ENCODE results near the gene SARDH. TPM values are rescaled to one million over a fixed set of nuclear protein-coding genes. Genes with fewer than 3 reads are reported as not detected.

Gene SARDH
- total and polyA plus RNA-seq, 2 of the 13 experiments (the other 11 are each of a cell fraction or from before 2014, with no cell fraction given): 11.6 to 34.9 TPM

- TF ChIP-seq ZNF547 (CRISPR knock-in tag; IDR thresholded peaks at IDR 0.05) (no peak), MTA3 (CRISPR knock-in tag; IDR thresholded peaks at IDR 0.05) (no peak), ZNF776 (CRISPR knock-in tag; IDR thresholded peaks at IDR 0.05) (0 out of 2 replicates have a peak, but pooled peaks have one; percentile 18), SAFB2 (CRISPR knock-in tag; IDR thresholded peaks at IDR 0.05; ENCODE audit: borderline replicate concordance, low read depth) (peak; percentile 23; the same call in 1 of the 2 replicates), ZBTB42 (CRISPR knock-in tag; IDR thresholded peaks at IDR 0.05) (no peak), ZNF709 (CRISPR knock-in tag; IDR thresholded peaks at IDR 0.05) (no peak), MYPOP (CRISPR knock-in tag; IDR thresholded peaks at IDR 0.05) (peak; percentile 76; the same call in 1 of the 2 replicates), MXI1 (IDR thresholded peaks at IDR 0.05; ENCODE audit: borderline replicate concordance, low read depth, low read length) (peak; percentile 69; the same call in 1 of the 3 replicates), RFX1 (IDR thresholded peaks at IDR 0.05) (no peak), PLRG1 (conservative IDR thresholded peaks at IDR 0.05) (no peak), ZNF460 (CRISPR knock-in tag; IDR thresholded peaks at IDR 0.05; ENCODE audit: borderline replicate concordance) (peak; percentile 86), ZNF546 (CRISPR knock-in tag; conservative IDR thresholded peaks at IDR 0.05) (no peak), ZSCAN29 (CRISPR knock-in tag; conservative IDR thresholded peaks at IDR 0.05) (no peak; the same call in 1 of the 2 replicates), ETV6 (CRISPR knock-in tag; conservative IDR thresholded peaks at IDR 0.05) (no peak), NR2F2 (IDR thresholded peaks at IDR 0.05; ENCODE audit: borderline replicate concordance, low read depth) (peak; percentile 12; the same call in 1 of the 2 replicates), FOXA1 (IDR thresholded peaks at IDR 0.05) (no peak), FOXA1 (CRISPR knock-in tag; IDR thresholded peaks at IDR 0.05) (peak; percentile 67), ZBTB3 (CRISPR knock-in tag; IDR thresholded peaks at IDR 0.05; ENCODE audit: borderline replicate concordance, low read depth) (no peak), ATF5 (CRISPR knock-in tag; IDR thresholded peaks at IDR 0.05; ENCODE audit: low read depth) (no peak), ZNF788 (CRISPR knock-in tag; IDR thresholded peaks at IDR 0.05; ENCODE audit: borderline replicate concordance) (peak; percentile 65; the same call in 1 of the 2 replicates), ZNF766 (CRISPR knock-in tag; IDR thresholded peaks at IDR 0.05; ENCODE audit: borderline replicate concordance) (peak; percentile 38; the same call in 1 of the 2 replicates), ZNF225 (CRISPR knock-in tag; IDR thresholded peaks at IDR 0.05) (no peak), GLI4 (CRISPR knock-in tag; IDR thresholded peaks at IDR 0.05; ENCODE audit: borderline replicate concordance) (0 out of 2 replicates have a peak, but pooled peaks have one; percentile 51), FOSL2 (CRISPR knock-in tag; IDR thresholded peaks at IDR 0.05) (peak; percentile 100), NRL (CRISPR knock-in tag; IDR thresholded peaks at IDR 0.05; ENCODE audit: borderline replicate concordance) (no peak; the same call in 1 of the 2 replicates), SPEN (CRISPR knock-in tag; IDR thresholded peaks at IDR 0.05; ENCODE audit: low read depth) (peak; percentile 76; the same call in 1 of the 2 replicates), FOXK2 (IDR thresholded peaks at IDR 0.05) (no peak), ZNF253 (CRISPR knock-in tag; IDR thresholded peaks at IDR 0.05; ENCODE audit: borderline replicate concordance) (no peak), ZNF30 (CRISPR knock-in tag; IDR thresholded peaks at IDR 0.05) (no peak), ZNF143 (CRISPR knock-in tag; IDR thresholded peaks at IDR 0.05) (no peak; the same call in 1 of the 2 replicates), BHLHE40 (IDR thresholded peaks at IDR 0.05; ENCODE audit: low read length) (no peak), NCOA1 (CRISPR knock-in tag; IDR thresholded peaks at IDR 0.05) (no peak; the same call in 1 of the 2 replicates), MEIS2 (CRISPR knock-in tag; IDR thresholded peaks at IDR 0.05) (peak; percentile 52; the same call in 1 of the 2 replicates)
Observed at GRCh38 chr9:133714606-133715294, 23.4 kb downstream of the SARDH start (continued).
